Stimulated activated CD8-positive, alpha-beta memory T cell treated with anti-CD3 and anti-CD28 coated beads, Interleukin-7, amount 100 ng/mL, for 4 hours (primary cell): ENCODE data around the gene CCL19.
"Not testable (repeated sequence)": the region's sequence is repeated elsewhere in the genome, so short reads cannot be mapped to it uniquely, and the experiment has no call there.

ENCODE experiments used
- DNase-seq, 2 donors: peaks; one replicate each; pipeline ENCODE4 v3.0.0-alpha.2; 2020; ENCODE audit warnings: low read depth in 2 of 2

Gene CCL19

GRCh38 chr9:34690983-34691935, at the start of gene CCL19:
Gene CCL19 (minus strand): TSS chr9:34691276. CDS start chr9:34691139, 137 bp downstream.
- no peak for DNase-seq

- not testable (repeated sequence) for DNase-seq
Observed at GRCh38 chr9:34740176-34740575, 49.1 kb upstream of the CCL19 start.

DNA sequence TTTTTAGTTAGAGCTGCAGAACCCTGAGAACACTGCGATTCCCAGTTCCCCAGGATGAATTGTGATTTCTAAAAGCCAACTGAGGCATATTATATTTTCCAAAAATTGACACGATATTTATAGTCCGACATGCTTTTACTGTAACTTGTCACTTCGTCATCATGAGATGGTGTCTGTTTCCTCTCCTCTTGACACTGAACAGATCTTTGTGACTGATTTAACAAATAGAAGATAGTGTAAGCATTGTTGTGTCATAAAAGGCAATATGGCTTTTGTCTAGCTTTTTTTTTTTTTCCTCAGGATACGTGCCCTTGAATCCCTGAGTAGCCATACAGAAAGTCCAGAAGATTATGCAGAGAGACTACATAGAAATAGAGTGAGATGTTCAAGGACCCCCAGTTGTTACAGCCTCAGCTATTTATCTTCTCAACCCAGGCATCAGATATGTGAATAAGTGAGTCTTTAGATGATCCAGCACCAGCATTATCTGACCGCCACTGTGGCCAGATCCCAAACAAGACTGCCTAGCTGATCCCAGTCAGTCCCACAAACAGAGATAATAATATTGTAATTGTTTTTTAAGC, 46.7 kb upstream of the CCL19 start:
- no peak for DNase-seq

- no peak for DNase-seq
Observed at GRCh38 chr9:34734720-34735119, 43.6 kb upstream of the CCL19 start.

GRCh38 chr9:34732886-34733285, 41.8 kb upstream of the CCL19 start:
- DNase-seq = no peak

- DNase-seq = no peak
Observed at GRCh38 chr9:34732478-34732877, 41.4 kb upstream of the CCL19 start.

DNA sequence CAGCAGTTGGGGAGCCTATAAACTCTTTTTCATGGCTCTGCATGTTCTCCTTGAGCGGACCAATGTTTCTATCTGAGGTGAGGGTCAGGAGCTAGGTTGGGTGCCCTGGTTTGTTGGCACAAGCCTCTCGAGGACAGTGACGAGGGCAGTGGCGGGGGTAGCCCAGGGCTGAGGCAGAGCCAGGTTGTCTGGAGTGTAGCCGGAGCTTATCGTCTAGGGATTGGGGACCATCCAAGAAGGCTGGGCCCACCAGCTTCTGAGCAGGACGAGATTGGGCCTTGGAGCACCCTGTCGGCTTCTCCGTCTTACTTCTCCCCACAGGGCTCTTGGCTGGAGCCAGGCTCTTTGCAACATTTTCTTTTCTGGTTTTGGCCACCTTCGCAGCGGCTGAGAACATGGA, 32.1 kb upstream of the CCL19 start:
- no peak for DNase-seq

- not testable (repeated sequence) for DNase-seq
Observed at GRCh38 chr9:34719769-34720025, 28.6 kb upstream of the CCL19 start.

DNA sequence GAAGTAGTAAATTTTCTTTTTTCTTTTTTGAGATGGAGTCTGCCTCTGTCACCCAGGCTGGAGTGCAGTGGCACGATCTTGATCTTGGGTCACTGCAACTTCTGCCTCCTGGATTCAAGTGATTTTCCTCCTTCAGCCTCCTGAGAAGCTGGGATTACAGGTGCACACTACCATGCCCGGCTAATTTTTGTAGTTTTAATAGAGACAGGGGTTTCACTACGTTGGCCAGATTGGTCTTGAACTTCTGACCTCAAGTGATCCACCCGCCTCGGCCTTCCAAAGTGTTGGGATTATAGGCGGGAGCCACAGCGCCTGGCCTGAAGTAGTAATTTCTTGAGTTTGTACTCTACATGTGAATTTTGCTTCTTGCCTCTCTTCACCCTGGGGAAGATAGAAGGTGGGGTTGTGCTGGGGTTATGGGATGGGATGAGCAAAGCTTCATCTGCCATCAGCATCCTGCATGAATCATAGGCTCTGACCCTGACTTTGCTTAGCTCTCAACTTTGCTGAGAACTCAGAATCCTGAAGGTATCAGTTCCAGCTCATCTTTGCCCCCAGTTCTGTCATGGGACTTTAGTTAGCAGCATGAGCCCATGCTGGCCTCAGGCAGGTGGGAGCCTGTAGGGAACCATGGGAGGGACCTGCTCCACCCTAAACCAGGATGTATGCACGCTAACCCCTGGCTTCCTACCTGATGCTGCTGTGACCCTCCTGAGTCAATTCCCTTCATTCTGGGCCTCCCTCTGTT, 28.1 kb upstream of the CCL19 start:
- DNase-seq = no peak

GRCh38 chr9:34717996-34718614, 27.0 kb upstream of the CCL19 start:
- no peak for DNase-seq

DNA sequence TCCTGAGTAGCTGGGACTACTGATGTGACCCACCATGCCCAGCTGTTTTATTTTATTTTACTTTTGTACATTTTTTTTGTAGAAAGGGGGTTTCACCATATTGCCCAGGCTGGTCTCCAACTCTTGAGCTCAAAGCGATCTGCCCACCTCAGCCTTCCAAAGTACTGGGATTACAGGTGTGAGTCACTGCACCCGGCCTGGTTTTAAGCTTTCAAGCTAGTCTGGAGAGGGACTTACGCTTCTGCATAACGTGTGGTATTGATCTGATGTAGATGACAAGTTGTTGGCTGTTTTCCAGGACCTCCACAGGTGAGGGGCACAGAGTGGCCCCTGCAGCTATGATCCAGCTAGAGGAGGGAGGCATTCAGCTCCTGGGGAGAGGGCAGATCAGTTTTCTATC, 25.6 kb upstream of the CCL19 start:
- no peak for DNase-seq

DNA sequence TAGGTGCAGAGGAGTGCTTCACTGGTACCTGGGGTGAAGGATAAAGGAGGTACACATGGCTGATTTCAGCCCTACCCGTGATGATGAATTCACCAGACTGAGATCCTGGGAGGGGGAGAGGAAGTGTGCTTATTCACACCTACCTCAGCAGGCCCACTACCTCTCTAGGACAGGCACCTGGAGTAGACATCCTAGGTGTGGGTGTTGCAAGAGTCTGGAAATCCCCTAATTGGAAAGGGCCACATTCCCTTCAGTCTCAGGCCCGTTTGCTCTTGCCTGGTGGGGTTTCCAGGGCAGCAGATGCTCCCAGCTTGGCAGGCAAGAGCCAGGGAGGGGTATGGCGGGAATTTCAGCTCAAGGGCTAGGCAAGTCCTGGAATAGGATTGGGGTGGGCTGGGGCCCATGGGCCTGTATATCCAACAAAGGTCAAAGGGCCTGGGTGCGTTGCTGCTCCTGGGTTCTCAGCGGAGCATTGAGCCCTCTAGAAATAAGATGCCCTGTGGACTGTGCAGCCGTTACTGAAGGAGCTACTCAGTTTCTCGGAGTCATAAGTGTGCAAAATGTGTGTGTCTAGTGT, 24.7 kb upstream of the CCL19 start:
- DNase-seq = no peak

DNA sequence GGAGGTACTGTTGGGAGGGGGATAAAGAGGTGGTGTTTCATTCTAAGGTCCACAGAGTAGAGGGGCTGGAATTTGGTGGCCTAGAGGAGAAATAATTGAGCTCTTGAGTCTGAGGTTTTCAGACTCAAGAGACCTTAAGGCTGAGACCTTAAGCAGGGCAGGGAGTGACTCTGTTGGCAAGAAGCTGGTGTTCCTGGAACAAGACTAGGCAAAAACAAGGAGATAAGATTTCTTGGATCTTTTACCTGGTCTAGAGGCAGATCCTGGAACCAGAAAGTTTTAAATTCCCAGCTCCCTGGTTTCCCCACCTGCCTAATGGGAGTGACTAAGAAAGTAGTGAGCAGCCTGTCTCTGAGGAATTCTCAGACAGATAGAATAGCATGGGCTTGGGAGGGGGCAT, 22.9 kb upstream of the CCL19 start:
- no peak for DNase-seq

DNA sequence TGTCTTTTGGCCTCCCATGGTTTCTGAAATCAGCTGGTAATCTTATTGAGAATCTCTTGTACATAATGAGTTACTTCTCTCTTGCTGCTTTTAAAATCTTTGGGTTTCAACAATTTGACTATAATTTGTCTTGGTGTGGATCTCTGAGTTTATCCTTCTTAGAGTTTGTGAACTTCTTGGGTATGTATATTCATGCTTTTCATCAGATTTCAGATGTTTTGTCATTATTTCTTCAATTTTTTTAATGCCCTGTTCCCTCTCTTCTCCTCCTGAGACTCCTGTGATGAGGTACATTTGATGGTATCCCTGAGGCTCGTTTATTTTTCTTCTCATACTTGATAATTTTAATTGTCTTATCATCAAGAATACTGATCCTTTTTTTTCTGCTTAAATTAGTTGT, 21.1 kb upstream of the CCL19 start:
- DNase-seq = no peak

- no peak for DNase-seq
Observed at GRCh38 chr9:34710023-34710422, 18.9 kb upstream of the CCL19 start, which contains the start of gene CCL21. Gene CCL21 (minus strand): TSS chr9:34710136. CDS start chr9:34710066, 70 bp downstream.

DNA sequence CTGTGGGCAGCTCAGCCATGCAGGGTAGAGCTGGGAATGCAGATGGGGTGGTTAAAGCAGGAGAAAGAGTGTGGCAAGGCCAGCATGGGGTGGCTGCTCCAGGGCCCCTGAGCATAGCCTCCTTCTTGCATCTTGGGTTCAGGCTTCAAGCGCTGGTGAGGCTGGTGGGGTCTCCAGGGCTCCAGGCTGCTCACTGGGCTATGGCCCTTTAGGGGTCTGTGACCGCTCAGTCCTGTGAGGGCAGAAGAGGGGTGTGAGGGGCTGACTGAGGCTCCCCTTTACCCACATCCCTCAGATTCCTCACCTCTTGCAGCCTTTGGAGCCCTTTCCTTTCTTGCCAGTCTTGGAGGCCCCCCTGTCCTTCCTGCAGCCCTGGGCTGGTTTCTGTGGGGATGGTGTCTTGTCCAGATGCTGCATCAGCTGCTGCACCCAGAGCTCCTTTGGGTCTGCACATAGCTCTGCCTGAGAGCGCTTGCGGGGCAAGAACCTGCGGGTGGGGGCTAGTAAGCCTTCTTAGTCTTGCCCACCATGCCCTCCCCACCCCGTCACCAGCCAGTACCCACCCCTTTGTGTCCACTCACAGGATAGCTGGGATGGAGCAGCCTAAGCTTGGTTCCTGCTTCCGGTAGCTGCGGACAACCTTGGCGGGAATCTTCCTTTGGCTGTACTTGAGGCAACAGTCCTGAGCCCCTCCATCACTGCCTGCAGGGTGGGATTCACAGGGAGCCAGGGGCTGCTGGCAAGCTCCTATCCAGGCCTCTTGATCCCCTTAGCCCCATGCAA, 18.3 kb upstream of the CCL19 start:
- no peak for DNase-seq

GRCh38 chr9:34707130-34707529, 16.1 kb upstream of the CCL19 start:
- no peak for DNase-seq

GRCh38 chr9:34701769-34702736, 11.0 kb upstream of the CCL19 start:
- DNase-seq = peak; percentile 66 to 71

GRCh38 chr9:34701023-34701768, 10.1 kb upstream of the CCL19 start:
- peak; percentile 49 to 64 for DNase-seq
